G401 (cell line): ENCODE data around the gene ERBB4. TPM values are rescaled to one million over a fixed set of nuclear protein-coding genes. Genes with fewer than 3 reads are reported as not detected.
A peak's percentile ranks its signal among the peaks of the same experiment; 100 is the strongest.
"Not testable (repeated sequence)": the region's sequence is repeated elsewhere in the genome, so short reads cannot be mapped to it uniquely, and the experiment has no call there.

Source experiments
- DNase-seq: peaks from one replicate; pipeline ENCODE4 v3.0.0-alpha.2; 2015; ENCODE audit warnings: low spot score
- in situ Hi-C: cut with HindIII; loops from 2 replicates; pipeline ENCODE4 v1.10.0; 2016; ENCODE audit warnings: low sequenced_read_pairs, mixed read lengths
- total RNA-seq: library from RNA; depleted of rRNA; stranded (reverse); fragments of >200 nt; shearing (Covaris generic); gene quantifications from 2 replicates; pipeline ENCODE4 v1.2.3, GENCODE V29; 2014

Gene ERBB4
- total RNA-seq, 1 experiment from 2014 or later = not detected

DNA sequence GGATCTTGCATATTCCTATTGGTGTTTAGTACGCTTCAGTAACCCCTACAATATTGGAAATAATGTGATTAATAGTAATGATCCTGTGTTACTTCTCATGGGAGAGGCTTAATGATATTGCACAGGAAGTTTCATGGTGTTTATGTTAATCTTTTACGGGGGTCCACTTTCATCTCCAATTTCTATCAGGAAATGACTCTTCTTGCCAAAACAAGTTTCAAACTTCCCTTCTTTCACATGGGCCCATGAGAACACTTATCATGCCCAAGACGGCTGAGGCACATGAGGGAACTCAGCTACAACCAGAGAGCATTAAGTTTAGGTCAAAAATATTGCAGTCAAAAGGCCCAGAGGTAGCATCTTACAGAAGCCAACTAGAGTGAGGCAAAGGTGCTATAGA lies 7.6 kb downstream of the ERBB4 start:
- no peak for DNase-seq
- in situ Hi-C loops = no loop called here

DNA sequence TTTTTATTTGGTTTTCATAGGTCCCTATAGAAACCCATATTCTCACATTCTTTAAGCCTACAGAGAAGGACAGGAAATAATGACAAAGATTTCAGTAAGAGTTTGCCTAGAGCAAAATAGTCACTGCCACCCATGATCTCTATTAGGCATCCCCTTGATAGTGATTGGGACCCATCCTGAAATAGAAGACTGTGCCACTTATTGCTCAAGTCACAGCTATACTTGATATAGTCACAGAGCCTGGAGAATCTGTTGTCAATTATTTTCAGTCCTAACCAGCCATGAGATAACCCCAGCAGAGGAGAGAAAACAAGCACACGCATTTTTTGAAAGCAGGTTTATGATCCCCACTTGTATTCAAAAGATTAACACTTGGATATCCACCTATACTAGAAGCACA lies 8.2 kb downstream of the ERBB4 start:
- in situ Hi-C loops = no loop called here
- no peak for DNase-seq

DNA sequence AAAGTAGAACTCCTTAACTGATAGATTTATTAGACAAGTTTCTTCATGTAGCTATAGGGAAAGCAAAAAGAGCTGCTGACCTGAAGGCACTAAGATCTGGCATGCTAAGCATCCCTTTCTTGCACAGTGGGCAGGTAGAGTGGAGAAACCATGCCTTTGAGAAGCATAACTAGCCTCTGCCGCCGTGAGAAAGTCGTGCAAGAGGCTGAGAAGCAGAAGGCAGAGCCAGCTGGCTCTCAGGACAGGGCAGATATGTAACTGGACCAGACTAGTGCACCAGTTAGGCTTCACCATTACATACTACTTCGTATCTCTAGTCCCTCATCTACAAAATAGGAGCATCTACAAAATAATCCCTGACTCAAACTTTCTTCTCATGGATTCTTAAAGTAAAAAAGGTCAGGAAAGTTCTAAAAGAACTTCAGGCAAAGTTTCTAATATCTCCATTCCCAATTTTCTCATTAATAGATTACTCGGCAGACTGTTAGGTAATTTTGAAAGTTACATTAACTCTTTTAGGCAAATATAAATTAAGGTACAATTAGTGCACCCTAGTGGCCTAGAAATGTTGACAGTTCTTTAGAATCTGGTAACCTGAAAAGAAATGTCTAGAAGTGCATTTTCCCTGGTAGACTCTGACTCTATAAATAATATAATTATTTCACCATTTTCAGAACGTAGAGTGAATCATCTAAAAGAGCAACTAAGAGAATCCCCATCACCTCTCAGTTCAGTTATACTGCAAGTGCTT lies 10.3 kb downstream of the ERBB4 start:
- peak; percentile 45 for DNase-seq
- in situ Hi-C loops = no loop called here

DNA sequence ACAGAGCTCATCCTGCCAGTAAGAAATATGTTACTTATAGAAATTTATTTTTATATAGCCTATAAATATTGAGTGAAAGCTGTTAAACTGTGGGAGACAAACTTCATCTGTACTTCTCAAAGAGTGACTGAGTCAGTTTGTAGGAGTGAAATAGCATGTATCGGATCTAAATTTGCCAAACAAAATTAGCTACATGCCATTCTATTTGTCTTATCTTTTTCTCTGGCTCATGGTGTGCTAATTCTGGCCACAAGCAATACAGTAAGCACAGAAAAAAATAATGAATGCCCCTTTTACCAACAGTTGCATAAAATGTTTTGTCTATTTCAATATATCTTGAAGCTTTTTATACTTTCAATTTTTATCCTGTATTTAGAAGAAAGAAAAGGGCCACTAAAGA lies 12.5 kb downstream of the ERBB4 start:
- in situ Hi-C loops = no loop called here
- no peak for DNase-seq

DNA sequence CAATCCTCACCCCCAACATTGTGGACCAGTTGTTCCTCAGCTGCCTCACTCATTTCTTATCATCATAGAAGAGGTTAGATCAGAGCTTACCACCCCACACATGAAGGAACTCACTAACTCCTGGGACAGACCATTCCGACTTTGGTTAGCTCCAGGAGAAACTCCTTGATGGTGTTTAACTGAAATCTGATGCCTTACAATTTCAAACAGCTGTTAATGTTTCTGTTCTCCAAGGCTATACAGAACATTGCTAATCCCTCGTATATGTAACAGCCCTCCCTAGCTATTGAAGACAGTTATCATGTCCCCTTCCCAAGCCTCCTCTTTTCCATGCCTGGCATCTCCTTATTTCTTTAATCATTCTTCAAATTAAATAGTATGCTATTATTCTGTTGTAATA lies 14.8 kb downstream of the ERBB4 start:
- in situ Hi-C loops = no loop called here

DNA sequence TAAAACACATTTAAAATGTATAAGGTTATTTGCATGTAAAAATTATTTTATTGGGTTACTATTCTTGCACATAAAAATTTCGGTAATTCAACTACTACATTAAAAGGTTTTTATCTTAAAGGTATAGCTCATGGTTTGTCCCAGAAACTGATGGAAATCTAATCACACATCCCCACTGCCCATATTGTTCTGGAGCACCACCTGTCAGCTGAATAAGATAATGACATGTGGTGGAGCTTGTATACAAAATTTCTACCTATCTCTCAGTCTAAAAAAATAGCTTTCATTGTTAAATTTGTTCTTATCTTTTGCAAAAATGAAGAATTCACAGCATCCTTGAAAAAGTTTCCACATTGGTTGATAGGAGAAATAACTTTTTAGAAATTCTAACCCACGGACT lies 18.3 kb downstream of the ERBB4 start:
- in situ Hi-C loops = no loop called here
- DNase-seq = peak; percentile 67

More for the DNA sequence above, 14.8 kb downstream of the ERBB4 start:
- no peak for DNase-seq

DNA sequence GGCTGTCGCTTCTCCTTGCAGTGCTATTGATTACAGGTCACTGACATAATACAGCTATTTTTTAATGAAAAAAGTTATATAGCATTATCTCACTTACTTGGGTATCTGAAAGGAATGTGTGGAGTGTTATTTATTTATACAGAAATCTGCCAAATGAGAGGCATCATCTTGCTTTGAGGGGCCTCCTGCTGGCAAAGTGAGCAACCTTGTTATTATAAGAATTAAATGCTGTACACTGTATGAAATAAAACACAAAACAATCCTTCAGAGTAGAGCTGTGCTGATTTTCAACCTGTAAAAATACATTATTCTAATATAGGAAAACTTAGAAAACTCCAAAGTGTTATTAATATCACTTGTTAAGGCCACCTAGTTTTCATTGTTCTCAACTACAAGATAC lies 20.9 kb downstream of the ERBB4 start:
- no peak for DNase-seq
- in situ Hi-C loops = no loop called here

DNA sequence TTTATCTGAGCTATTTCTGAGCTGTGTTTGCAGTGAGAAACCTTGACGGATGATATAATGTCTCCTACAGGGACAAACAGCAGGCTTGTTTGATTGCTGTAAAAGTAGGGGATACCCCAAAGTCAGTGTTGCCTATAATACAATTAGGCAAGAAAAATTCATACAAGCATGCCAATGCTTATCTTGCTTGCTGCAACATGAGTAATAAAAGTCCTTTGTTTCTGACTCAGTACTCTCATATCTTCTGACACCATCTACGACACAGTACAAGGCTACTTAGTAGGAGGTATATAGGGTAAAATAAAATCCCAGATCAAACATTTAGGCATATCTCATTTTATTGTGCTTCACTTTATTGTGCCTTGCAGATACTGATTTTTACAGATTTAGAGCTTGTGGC lies 33.0 kb downstream of the ERBB4 start:
- no peak for DNase-seq
- in situ Hi-C loops = no loop called here

DNA sequence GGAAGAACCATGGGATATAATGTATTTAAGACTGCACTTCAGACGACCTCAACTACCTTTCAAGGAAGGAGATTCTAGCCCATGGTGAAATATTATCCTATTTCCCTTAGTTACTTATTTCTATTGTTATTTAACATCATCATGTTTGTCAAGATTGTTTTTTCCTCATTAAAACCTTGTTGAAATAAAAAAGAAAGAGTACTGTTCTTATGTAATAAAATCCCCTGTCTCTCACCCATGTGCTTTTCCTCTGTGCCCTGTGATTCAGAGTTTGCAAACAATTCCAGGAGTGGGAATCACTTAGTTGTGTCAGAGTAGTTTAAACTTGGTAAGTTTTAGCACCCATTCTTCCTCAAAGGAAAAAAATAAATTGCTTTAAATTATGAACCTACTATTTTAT lies 43.6 kb downstream of the ERBB4 start:
- in situ Hi-C loops = no loop called here
- DNase-seq = no peak

DNA sequence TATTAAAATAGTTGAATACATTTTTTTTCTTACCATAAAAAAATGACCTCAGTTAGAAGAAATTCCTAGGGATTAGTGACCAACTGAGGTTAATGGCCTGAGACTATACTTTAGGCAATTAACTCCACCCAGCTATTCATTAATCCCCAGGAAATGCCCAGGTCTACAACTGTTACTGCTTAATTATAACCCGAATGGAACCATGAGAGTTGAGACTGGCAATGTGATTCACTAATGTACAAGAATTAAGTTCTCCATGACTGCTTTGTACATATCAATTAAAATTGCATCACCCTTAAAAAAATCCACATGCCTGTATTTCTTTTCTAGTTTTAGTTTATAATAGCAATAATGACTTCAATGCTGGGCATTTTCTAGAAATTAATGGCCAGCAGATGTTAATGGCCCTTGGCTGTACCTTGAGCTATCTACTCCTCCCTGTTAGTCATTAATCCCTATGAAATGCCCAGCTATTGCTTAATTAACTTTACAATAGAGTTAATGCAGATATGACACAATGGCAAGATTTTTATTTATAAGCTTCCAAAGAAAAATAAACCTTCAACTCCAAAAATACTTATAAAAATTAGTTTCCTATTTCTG lies 44.1 kb downstream of the ERBB4 start:
- in situ Hi-C loops = no loop called here
- DNase-seq = no peak

DNA sequence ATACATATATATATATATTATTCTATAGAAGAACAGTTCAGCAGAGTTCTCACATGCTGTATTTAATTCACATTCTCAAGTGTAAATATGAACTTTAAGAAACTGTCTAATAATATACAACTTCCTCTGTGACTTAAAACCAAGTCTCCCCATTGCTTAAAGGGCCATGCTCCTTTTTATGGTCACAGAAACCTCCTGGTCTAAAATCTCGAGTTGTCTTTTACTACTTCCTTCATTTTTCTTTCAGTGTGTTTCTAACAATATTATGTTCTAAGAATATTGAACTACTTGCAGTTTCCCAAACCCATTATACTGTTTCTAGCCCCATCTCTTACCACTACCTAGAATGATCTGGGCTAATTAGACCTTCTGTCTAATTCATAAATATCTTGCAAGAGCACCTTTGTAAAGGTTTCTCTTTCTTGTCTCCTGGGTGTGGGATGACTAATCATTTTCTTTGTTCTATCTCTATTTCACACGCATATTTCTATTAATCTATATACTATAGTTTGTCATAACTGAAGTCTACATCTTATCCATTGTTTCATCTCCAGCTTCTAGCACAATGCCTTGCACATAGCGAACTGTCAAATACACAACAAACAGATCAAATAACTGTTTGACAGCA lies 48.8 kb downstream of the ERBB4 start:
- DNase-seq = no peak
- in situ Hi-C loops = no loop called here

DNA sequence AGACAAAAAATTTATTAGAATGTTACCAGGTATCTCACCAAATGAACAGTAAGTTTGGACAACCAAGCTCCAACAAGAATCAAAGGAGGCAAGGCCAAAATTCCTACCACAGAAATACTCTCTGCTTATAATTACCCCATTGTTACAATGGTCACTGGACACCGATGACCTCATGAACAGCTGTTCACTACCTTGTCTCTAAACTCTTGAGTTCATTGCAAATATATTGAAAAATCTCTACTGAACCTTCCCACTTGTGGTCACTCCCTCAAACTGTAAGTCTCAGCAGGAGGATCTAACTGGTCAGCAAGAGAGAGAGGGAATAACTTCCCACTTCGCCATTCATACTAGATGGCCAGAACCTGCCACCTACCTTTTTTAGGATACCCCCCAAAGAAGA lies 50.0 kb downstream of the ERBB4 start:
- in situ Hi-C loops = no loop called here

DNA sequence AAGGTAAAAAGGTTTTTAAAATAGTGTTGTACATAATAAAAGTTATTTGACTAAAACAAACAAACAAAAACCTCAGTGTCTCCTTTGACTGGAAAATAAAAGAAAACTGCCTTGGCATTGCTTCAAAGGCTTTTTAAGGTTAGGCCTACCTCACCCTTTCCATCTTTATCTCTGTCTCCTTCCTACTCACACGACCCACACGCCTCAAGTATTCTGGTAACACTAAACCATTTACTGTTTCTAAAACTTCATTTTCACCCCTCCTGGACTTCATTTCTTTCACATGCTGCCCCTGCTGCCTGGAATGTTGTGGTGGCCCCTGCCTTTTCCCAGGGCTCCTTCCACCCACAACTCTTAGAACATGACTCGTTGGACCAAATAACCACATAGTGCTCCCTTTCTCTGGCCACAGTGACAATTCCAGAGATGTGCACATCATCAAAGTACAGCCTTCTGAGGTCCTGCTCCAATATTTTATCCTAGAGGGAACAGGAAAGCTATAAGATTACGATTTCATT lies 54.0 kb downstream of the ERBB4 start:
- no peak for DNase-seq
- in situ Hi-C loops = no loop called here

More for the DNA sequence above, 50.0 kb downstream of the ERBB4 start:
- DNase-seq = no peak

DNA sequence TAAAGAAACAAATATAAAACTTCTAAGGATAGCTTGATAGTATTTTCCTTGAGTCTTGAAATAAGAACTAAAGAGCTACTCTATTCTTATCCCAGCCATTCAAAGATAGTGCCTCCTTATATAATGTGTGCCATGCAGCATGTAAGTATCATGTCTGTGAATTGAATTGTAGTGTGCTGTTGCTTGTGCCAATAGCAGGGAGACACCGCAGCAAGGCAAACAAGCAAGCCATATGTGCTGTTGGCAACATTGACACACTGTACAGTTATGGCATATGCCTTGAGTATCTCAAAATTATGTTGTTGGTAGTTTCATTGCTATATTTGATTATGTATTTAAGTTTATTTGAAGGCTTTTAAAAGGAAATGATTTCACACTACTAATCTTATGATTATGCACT lies 58.2 kb downstream of the ERBB4 start:
- peak; percentile 69 for DNase-seq
- in situ Hi-C loops = no loop called here

DNA sequence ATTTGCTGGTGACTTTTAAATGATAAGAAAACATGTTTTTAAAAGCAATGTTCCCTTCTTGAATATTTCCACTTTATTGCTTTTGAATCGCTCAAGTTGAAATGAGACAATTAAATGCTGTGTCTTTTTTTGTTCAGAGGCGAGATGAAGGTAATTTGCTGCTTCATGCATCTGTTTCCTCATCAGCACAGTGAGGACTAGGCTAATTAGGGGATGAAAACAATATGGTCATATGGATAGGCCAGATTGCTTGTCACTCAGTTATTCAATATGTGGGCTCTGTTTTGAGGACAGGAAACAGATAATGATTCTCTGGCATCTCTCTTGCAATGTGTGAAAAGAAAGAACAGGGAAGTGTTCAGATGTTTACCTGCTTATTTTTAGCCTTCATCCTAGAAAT lies 61.0 kb downstream of the ERBB4 start:
- in situ Hi-C loops = no loop called here

DNA sequence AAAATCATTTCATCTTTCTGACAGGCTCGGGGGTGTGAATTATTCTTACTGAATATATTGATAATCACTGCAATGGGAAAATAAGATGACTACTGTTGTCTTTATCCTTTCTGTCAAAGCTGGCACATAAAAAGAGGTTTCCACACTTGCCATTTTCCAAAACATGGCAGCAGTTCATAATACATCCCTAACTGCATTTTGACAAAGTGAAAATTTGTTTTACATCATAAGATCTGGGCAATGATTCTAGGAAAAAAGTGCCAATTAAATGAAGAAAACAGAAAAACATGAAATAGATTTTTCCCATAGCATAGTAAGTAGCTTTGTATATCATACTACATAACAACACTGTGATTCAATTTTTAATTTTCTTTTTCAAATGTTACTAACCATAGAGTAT lies 65.4 kb downstream of the ERBB4 start:
- DNase-seq = no peak
- in situ Hi-C loops = no loop called here

More for the DNA sequence above, 61.0 kb downstream of the ERBB4 start:
- peak; percentile 50 for DNase-seq

DNA sequence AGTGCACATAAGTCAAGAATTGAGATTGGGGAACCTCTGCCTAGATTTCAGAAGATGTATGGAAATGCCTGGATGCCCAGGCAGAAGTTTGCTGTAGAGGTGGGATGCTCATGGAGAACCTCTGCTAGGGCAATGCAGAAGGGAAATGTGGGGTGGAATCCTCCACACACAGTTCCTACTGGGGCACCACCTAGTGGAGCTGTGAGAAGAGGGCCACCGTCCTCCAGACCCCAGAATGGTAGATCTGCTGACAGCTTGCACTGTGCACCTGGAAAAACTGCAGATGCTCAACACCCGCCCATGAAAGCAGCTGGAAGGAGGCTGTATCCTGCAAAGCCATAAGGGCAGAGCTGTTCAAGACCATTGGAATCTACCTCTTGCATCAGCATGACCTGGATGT lies 71.1 kb downstream of the ERBB4 start:
- in situ Hi-C loops = not testable (repeated sequence)

DNA sequence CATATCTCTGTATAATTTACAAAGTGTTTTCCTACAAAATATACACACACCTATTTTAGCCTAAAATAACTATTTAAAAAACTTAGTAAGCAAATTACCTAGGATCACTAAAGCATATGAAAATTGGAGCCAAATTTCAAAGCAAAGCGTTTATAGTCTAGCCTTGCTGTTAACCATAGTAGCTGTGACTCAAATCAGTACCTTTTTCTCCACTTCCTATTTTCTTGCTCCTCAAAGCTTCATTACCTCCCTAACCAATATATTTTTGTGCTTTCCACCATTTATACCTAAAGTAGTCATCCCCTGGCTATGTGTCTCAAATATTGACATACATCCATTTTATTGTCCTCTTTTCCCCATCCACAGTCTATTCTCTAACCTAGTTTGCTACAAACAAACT lies 73.1 kb downstream of the ERBB4 start:
- in situ Hi-C loops = no loop called here
- no peak for DNase-seq

More for the DNA sequence above, 71.1 kb downstream of the ERBB4 start:
- DNase-seq = not testable (repeated sequence)

DNA sequence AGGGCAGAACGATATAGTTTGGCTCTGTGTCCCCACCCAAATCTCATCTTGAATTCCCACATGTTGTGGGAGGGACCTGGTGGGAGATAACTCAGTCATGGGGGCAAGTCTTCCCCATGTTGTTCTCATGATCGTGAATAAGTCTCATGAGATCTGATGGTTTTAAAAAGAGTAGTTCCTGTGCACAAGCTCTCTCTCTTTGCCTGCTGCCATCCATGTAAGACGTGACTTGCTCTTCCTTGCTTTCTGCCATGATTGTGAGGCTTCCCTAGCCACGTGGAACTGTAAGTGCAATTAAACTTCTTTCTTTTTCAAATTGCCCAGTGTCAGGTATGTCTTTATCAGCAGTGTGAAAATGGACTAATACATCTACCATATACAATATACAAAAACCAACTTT lies 76.9 kb downstream of the ERBB4 start:
- DNase-seq, in situ Hi-C loops: not testable (repeated sequence)

DNA sequence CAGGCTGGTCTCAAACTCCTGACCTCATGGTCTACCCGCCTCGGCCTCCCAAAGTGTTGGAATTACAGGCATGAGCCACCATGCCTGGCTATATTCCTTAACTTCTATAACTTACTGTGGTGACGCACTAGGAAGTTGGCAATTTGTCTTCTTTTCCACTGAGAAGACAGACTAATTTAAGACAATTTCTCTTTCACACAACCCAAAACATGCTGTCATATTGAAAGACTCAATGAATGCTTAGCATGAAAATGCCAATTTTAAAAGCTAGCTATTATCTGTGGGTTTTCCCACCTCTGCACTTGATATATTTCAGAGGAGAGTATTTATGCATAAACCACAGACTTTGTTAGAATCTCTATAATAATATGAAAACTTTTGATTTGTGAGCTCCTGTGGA lies 84.5 kb downstream of the ERBB4 start:
- in situ Hi-C loops = no loop called here
- DNase-seq = no peak
